A549 (cell line): ENCODE results near the gene ANKRD27. TPM values are rescaled to one million over a fixed set of nuclear protein-coding genes. Genes with fewer than 3 reads are reported as not detected.

ENCODE experiments used
- ATAC-seq, 2 experiments: fragments of 200-7000 bp in 1 of 2; fragments of >200 bp in 1 of 2; cut with Nextera tagmentation in 1 of 2; cut with Tn5 transposase in 1 of 2; 3 replicates each; pipeline versions ENCODE4 v1.8.0 to v1.9.1; 2018 to 2020; ENCODE audit warnings: mild to moderate bottlenecking in 1 of 2, moderate library complexity in 1 of 2
- CTCF ChIA-PET: fragments of 300-600 bp; sonication (Branson Sonifier 250); formaldehyde crosslinking; extraction: SDS; loops from one replicate; lab custom pipeline; 2021; ENCODE audit warnings: antibody characterized with exemption, inconsistent platforms; lab: Yijun Ruan, JAX
- POLR2A ChIA-PET: fragments of 350-600 bp; formaldehyde crosslinking; extraction: SDS; loops from one replicate; lab custom pipeline; 2021; ENCODE audit warnings: antibody characterized with exemption, inconsistent platforms; lab: Yijun Ruan, JAX
- DNase-seq, 2 experiments: peaks; one replicate each; pipeline versions ENCODE4 v3.0.0 to v3.0.0-alpha.2; 2011 to 2016; ENCODE audit warnings: low read depth in 1 of 2, low spot score in 1 of 2
- FAIRE-seq: peaks from 2 replicates; lab custom pipeline; 2011; peaks lifted over from hg19 to GRCh38; lab: Jason Lieb, UNC
- H3K27ac ChIP-seq, 2 experiments: fragments of >200 bp; sonication (Bioruptor Twin); formaldehyde crosslinking; 3 replicates each; pipeline ENCODE4 v1.5.1; 2016 to 2017
- H3K4me1 ChIP-seq: fragments of >200 bp; sonication (Bioruptor Twin); formaldehyde crosslinking; 3 replicates; pipeline ENCODE4 v1.6.1; 2016
- H3K4me2 ChIP-seq: fragments of >200 bp; sonication (Bioruptor Twin); formaldehyde crosslinking; 3 replicates; pipeline ENCODE4 v1.6.1; 2016
- H3K4me3 ChIP-seq: fragments of >200 bp; sonication (Bioruptor Twin); formaldehyde crosslinking; 3 replicates; pipeline ENCODE4 v1.5.1; 2016
- H3K9me3 ChIP-seq: fragments of >200 bp; sonication (Bioruptor Twin); formaldehyde crosslinking; 3 replicates; pipeline ENCODE4 v1.6.1; 2016
- ATOH8 ChIP-seq: fragments of 250-450 bp; sonication (Bioruptor Pico); IDR thresholded peaks from 2 replicates; pipeline ENCODE4 v1.5.0; 2020; ENCODE audit warnings: low read depth, mild to moderate bottlenecking, moderate library complexity
- BCL3 ChIP-seq: fragments of >200 bp; sonication (Bioruptor Twin); formaldehyde crosslinking; IDR thresholded peaks from 3 replicates; pipeline ENCODE4 v1.6.1; 2016
- BHLHE40 ChIP-seq: IDR thresholded peaks from 2 replicates; pipeline ENCODE4 v1.6.1; 2012; ENCODE audit warnings: low read depth, low read length, inconsistent platforms
- CBX2 ChIP-seq: fragments of 200-600 bp; sonication (generic); IDR thresholded peaks from 2 replicates; pipeline ENCODE4 v1.6.1; 2016; ENCODE audit warnings: low read depth, mild to moderate bottlenecking, borderline replicate concordance
- E2F6 ChIP-seq: IDR thresholded peaks from 2 replicates; pipeline ENCODE4 v1.6.1; 2012; ENCODE audit warnings: low read depth, borderline replicate concordance
- EHF ChIP-seq: fragments of 250-450 bp; sonication (Bioruptor Pico); IDR thresholded peaks from 2 replicates; pipeline ENCODE4 v1.5.0; 2020; ENCODE audit warnings: mild to moderate bottlenecking
- HOXB5 ChIP-seq: fragments of 250-450 bp; sonication (Bioruptor Pico); IDR thresholded peaks from 2 replicates; pipeline ENCODE4 v1.5.0; 2020; ENCODE audit warnings: mild to moderate bottlenecking, moderate library complexity
- JUN ChIP-seq, 2 experiments: fragments of >200 bp; sonication (Bioruptor Twin); formaldehyde crosslinking; IDR thresholded peaks; 2 replicates in 1 of 2; 3 replicates in 1 of 2; pipeline ENCODE4 v1.6.1; 2016 to 2017
- KDM5A ChIP-seq: fragments of 200-600 bp; sonication (generic); IDR thresholded peaks from 2 replicates; pipeline ENCODE4 v1.6.1; 2016; ENCODE audit warnings: antibody characterized with exemption, mild to moderate bottlenecking
- MAX ChIP-seq: IDR thresholded peaks from 2 replicates; pipeline ENCODE4 v1.6.1; 2012
- MAZ ChIP-seq: fragments of 150-350 bp; IDR thresholded peaks from 2 replicates; pipeline ENCODE4 v1.6.1; 2014; ENCODE audit warnings: antibody characterized with exemption, low read depth, low read length, borderline replicate concordance
- MYC ChIP-seq: IDR thresholded peaks from 2 replicates; pipeline ENCODE4 v1.6.1; 2012; ENCODE audit warnings: mild to moderate bottlenecking, inconsistent platforms, low read length, improper control_type of control experiment, borderline replicate concordance
- PBX3 ChIP-seq: IDR thresholded peaks from 2 replicates; pipeline ENCODE4 v1.6.1; 2012
- RAD21 ChIP-seq, 2 experiments: fragments of >200 bp in 1 of 2; sonication (Bioruptor Twin) in 1 of 2; formaldehyde crosslinking in 1 of 2; IDR thresholded peaks in 1 of 2; conservative IDR thresholded peaks in 1 of 2; 2 replicates in 1 of 2; 3 replicates in 1 of 2; pipeline ENCODE4 v1.6.1; 2012 to 2018; ENCODE audit warnings: inconsistent platforms in 1 of 2
- RFX5 ChIP-seq: fragments of 450-650 bp; IDR thresholded peaks from 2 replicates; pipeline ENCODE4 v1.7.1; 2014; ENCODE audit warnings: antibody characterized with exemption, mild to moderate bottlenecking, moderate library complexity
- RNF2 ChIP-seq: fragments of 200-600 bp; sonication (generic); IDR thresholded peaks from 2 replicates; pipeline ENCODE4 v1.6.1; 2016; ENCODE audit warnings: low read depth, mild to moderate bottlenecking, antibody characterized with exemption, moderate library complexity, borderline replicate concordance
- SREBF2 ChIP-seq: fragments of 450-650 bp; IDR thresholded peaks from 2 replicates; pipeline ENCODE4 v1.6.1; 2014; ENCODE audit warnings: mild to moderate bottlenecking, moderate library complexity
- ZC3H11A ChIP-seq: fragments of 450-650 bp; IDR thresholded peaks from 2 replicates; pipeline ENCODE4 v1.6.1; 2014; ENCODE audit warnings: antibody characterized with exemption, mild to moderate bottlenecking
- ZFP36 ChIP-seq: fragments of 450-650 bp; IDR thresholded peaks from 2 replicates; pipeline ENCODE4 v1.6.1; 2014; ENCODE audit warnings: borderline replicate concordance; ENCODE audit not compliant: partially characterized antibody
- WGBS: methylation state at CpG from one replicate; pipeline ENCODE4 v1.1.6; 2017; ENCODE audit errors: missing lambda C conversion rate; 5-methylcytosine and 5-hydroxymethylcytosine counted together
- polyA plus RNA-seq, 4 experiments: library from polyadenylated mRNA; depleted of rRNA in 3 of 4; stranded (reverse); fragments of >200 nt; fragmentation: RNase III in 1 of 4; extraction: RNeasy Plus Mini Kit Qiagen cat#74134 plus additional on column Dnase treatment in 1 of 4; gene quantifications; 2 replicates in 3 of 4; 3 replicates in 1 of 4; pipeline ENCODE4 v1.2.3, GENCODE V29; 2011 to 2017
- TF ChIP-seq, protein P1 (sequence below): fragments of 450-650 bp; IDR thresholded peaks from 2 replicates; pipeline ENCODE4 v1.6.1; 2014; ENCODE audit warnings: antibody characterized with exemption
- TF ChIP-seq, protein P2 (sequence below): fragments of 200-600 bp; sonication (generic); IDR thresholded peaks from 2 replicates; pipeline ENCODE4 v1.6.1; 2016; ENCODE audit warnings: antibody characterized with exemption, mild to moderate bottlenecking, moderate library complexity

The ANKRD27 gene
- polyA plus RNA-seq, 2 of the 4 experiments (the other 2 are of a cell fraction), result 23.1 to 60.8 TPM

DNA sequence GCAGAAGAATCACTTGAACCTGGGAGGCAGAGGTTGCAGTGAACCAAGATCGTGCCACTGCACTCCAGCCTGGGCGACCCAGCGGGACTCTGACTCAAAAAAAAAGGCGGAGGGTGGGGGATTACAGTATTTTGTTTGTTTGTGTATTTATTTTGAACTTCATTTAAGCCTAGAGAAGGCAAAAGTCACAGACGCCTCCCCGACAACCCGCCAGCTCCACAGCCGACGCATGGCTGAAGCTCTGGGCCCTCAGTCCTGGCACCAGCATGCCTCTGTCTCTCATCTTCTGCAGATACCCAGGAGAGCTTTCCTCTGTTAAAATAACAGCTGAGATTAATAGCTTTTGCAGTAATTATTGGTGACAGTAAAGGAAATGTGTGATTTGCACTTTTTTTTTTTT lies 111.2 kb downstream of the ANKRD27 start:
- Histone ChIP-seq H3K27ac (no peak overlapping the region), H3K9me3 (no peaks in the 10 kb centered on the region), H3K4me3 (no peak overlapping the region), H3K4me1 (no peaks in the 10 kb centered on the region), H3K4me2 (no peak overlapping the region)
- FAIRE-seq (no peak), ATAC-seq (no peak), DNase-seq (no peak)
- POLR2A ChIA-PET, result interaction anchor here (0.5 kb wide), 1 partner anchor 17 kb away, joined by 3 read pairs; the partner anchor contains the start of gene PDCD5
- CTCF ChIA-PET, result interaction anchor here (0.6 to 2.3 kb wide), 9 partner anchors 17 to 1874 kb away, joined by 3 to 5 read pairs (median 4); no protein-coding TSS in a partner anchor
- 79% methylated on average over 9 of the region's 9 CpGs for WGBS
- TF ChIP-seq, protein P1, sequence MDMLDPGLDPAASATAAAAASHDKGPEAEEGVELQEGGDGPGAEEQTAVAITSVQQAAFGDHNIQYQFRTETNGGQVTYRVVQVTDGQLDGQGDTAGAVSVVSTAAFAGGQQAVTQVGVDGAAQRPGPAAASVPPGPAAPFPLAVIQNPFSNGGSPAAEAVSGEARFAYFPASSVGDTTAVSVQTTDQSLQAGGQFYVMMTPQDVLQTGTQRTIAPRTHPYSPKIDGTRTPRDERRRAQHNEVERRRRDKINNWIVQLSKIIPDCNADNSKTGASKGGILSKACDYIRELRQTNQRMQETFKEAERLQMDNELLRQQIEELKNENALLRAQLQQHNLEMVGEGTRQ, result no peak
- TF ChIP-seq RNF2 (no peak), JUN (IDR thresholded peaks at IDR 0.05) (no peak), EHF (no peak)

DNA sequence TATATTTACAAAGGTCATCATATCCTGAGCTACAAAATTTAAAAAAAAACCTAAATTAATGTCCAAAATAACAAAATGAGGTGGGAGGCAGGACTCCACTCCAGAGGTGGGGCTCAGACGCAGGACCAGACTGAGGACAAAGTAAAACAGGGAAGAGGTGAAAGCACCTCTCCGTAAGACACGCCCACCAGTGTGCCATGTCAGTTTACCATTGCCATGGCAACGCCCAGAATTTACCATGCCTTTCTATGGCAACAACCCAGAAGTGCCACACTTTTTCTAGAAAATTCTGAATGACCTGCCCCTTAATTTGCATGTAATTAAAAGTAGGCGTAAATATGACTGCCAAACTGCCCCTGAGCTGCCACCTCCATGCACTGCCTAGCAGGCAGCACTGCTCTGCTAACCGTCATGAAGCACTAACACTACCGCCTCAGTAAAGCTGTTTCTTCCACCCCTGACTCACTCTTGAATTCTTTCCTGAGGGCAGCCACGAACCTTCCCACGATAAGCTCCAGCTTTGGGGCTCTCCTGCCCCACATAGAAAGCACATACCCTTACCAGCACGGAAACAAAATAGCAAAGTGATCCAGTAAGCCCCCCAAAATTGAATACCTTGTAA lies 116.3 kb downstream of the ANKRD27 start:
- no peak overlapping the region for H3K4me3 ChIP-seq
- FAIRE-seq, result peak; percentile 13
- no peaks in the 10 kb centered on the region for H3K9me3 ChIP-seq
- DNase-seq, result no peak
- 45% methylated on average over 10 of the region's 10 CpGs for WGBS
- ChIA-PET POLR2A (no interaction called here), CTCF (interaction anchor here (1.0 to 6.8 kb wide), 6 partner anchors 10 to 219 kb away, joined by 3 to 70 read pairs (median 4); no protein-coding TSS in a partner anchor)
- TF ChIP-seq PBX3 (no peak), BCL3 (no peak), BHLHE40 (no peak), HOXB5 (CRISPR knock-in tag) (no peak), MAX (no peak), E2F6 (no peak), SREBF2 (no peak), MAZ (no peak), RFX5 (no peak), ZC3H11A (no peak)
- H3K27ac ChIP-seq, result no peak overlapping the region
- no peak overlapping the region for H3K4me2 ChIP-seq
- peak; percentile 45 to 61; a peak in 4 of 6 replicates for ATAC-seq
- H3K4me1 ChIP-seq, result no peaks in the 10 kb centered on the region

- no peak for ATAC-seq
- no peaks in the 10 kb centered on the region for H3K9me3 ChIP-seq
- ChIA-PET CTCF (interaction anchor here (6.8 kb wide), 1 partner anchor 14 kb away, joined by 70 read pairs; no protein-coding TSS in a partner anchor), POLR2A (no interaction called here)
- 90% methylated on average over 1 of the region's 1 CpG for WGBS
- H3K4me1 ChIP-seq, result no peaks in the 10 kb centered on the region
- H3K4me3 ChIP-seq, result no peak overlapping the region
- no peak overlapping the region for H3K4me2 ChIP-seq
- FAIRE-seq, result no peak
- no peak for DNase-seq
- TF ChIP-seq KDM5A (no peak), MYC (no peak), ZFP36 (no peak), CBX2 (no peak), RNF2 (no peak), RAD21 (conservative IDR thresholded peaks at IDR 0.05 in 1 of 2, IDR thresholded peaks at IDR 0.05 in 1 of 2) (no peak), ATOH8 (CRISPR knock-in tag) (no peak)
- TF ChIP-seq, protein P2, sequence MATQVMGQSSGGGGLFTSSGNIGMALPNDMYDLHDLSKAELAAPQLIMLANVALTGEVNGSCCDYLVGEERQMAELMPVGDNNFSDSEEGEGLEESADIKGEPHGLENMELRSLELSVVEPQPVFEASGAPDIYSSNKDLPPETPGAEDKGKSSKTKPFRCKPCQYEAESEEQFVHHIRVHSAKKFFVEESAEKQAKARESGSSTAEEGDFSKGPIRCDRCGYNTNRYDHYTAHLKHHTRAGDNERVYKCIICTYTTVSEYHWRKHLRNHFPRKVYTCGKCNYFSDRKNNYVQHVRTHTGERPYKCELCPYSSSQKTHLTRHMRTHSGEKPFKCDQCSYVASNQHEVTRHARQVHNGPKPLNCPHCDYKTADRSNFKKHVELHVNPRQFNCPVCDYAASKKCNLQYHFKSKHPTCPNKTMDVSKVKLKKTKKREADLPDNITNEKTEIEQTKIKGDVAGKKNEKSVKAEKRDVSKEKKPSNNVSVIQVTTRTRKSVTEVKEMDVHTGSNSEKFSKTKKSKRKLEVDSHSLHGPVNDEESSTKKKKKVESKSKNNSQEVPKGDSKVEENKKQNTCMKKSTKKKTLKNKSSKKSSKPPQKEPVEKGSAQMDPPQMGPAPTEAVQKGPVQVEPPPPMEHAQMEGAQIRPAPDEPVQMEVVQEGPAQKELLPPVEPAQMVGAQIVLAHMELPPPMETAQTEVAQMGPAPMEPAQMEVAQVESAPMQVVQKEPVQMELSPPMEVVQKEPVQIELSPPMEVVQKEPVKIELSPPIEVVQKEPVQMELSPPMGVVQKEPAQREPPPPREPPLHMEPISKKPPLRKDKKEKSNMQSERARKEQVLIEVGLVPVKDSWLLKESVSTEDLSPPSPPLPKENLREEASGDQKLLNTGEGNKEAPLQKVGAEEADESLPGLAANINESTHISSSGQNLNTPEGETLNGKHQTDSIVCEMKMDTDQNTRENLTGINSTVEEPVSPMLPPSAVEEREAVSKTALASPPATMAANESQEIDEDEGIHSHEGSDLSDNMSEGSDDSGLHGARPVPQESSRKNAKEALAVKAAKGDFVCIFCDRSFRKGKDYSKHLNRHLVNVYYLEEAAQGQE, result no peak
- H3K27ac ChIP-seq, result no peak overlapping the region
These were observed 119.2 kb downstream of the ANKRD27 start for GRCh38 chr19:32555786-32556185.
